ENCODE measurements around the gene HMX2.

GRCh38 chr10:123146894-123147634 lies 872 bp upstream of the HMX2 start:
- no peak for TF ChIP-seq CTCF (IDR thresholded peaks at IDR 0.05)
- TF ChIP-seq POLR2A (IDR thresholded peaks at IDR 0.05), result no peak

Data from breast epithelium (tissue), 3 donors.